NCI-H460 (cell line): ENCODE results near the gene HSD17B4. TPM values are rescaled to one million over a fixed set of nuclear protein-coding genes. Genes with fewer than 3 reads are reported as not detected.
"Not testable (repeated sequence)": the region's sequence is repeated elsewhere in the genome, so short reads cannot be mapped to it uniquely, and the experiment has no call there.

Experiments
- DNase-seq: peaks from one replicate; pipeline ENCODE4 v3.0.0-alpha.2; 2016; ENCODE audit warnings: low read depth; ENCODE audit errors: extremely low read depth
- polyA plus RNA-seq: library from polyadenylated mRNA; depleted of rRNA; stranded (reverse); fragments of >200 nt; gene quantifications from 2 replicates; pipeline ENCODE4 v1.2.3, GENCODE V29; 2014; cell fraction: nucleus; rRNA removed
- total RNA-seq: library from RNA; depleted of rRNA; stranded (reverse); fragments of >200 nt; shearing (Covaris generic); gene quantifications from 2 replicates; pipeline ENCODE4 v1.2.3, GENCODE V29; 2014; rRNA removed

The HSD17B4 gene, protein sequence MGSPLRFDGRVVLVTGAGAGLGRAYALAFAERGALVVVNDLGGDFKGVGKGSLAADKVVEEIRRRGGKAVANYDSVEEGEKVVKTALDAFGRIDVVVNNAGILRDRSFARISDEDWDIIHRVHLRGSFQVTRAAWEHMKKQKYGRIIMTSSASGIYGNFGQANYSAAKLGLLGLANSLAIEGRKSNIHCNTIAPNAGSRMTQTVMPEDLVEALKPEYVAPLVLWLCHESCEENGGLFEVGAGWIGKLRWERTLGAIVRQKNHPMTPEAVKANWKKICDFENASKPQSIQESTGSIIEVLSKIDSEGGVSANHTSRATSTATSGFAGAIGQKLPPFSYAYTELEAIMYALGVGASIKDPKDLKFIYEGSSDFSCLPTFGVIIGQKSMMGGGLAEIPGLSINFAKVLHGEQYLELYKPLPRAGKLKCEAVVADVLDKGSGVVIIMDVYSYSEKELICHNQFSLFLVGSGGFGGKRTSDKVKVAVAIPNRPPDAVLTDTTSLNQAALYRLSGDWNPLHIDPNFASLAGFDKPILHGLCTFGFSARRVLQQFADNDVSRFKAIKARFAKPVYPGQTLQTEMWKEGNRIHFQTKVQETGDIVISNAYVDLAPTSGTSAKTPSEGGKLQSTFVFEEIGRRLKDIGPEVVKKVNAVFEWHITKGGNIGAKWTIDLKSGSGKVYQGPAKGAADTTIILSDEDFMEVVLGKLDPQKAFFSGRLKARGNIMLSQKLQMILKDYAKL
- total RNA-seq, result 151 and 170 TPM in 2 replicates
- polyA plus RNA-seq, result 118 and 130 TPM in 2 replicates

DNA sequence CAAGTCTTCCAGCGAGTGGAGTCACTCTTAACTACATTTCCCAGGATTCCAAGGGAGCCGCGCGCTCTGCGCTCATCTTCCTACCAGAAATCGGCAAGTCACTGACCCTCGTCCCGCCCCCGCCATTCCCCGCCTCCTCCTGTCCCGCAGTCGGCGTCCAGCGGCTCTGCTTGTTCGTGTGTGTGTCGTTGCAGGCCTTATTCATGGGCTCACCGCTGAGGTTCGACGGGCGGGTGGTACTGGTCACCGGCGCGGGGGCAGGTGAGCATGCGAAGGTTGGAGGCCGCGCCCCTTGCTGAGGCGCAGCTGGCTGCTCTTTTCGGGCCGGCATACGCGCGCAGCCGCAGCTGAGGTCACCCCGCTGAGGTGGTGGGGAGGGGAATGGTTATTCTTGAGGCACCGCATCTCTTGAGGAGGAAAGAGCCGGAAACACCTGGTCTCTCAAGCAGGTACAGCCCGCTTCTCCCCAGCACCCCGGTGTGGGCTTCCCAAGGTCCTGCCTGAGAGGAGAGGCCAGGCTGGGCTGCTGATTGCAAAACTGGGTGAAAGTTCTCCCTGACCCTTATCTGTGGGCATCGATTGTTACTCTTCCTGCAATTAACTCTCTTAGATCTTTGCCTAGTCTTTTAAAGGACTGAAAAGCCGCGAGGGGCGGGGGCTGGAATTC is at the start of gene HSD17B4:
TSS of gene HSD17B4 (plus strand) at position 125 of the 667 bp plus-strand sequence. CDS start at position 204, 79 bp downstream.
- peak; percentile 87 for DNase-seq

DNA sequence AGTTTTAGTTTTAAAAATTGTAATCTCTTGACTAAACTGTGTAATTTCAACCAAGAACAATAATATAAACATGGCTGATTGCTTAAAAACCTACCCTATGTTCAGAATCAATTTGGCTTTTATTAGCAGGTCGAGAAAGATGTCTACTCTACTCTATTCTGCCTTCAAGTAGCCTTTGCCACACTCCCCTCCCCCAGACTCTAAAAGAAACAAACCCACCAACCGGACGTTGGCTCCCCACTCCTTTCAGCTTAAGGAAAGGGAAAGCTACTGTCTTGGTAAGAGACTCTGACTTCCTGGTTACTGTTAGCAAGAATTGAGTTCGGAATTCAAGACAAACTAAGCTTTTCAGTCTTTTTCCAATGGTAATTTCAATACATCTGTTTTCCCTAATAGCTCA is 49.7 kb upstream of the HSD17B4 start:
- DNase-seq, result no peak

DNA sequence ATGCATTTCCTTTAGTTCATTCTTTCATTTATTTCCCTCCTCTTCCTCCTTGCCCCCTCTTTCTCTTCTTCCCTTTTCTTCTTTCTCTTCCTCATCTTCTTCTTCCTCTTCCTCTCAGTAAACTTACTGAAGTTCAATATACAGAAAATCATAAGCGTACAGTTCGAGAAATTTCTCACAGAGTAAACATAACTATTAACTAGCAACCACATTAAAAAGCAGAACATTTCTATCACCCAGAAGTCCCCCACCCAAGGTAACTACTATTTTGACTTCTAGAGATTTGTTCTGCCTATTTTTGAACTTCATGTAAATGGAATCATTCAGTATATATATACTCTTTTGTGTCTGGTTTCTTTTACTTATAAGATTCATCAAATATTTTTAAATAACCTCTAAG is 48.3 kb upstream of the HSD17B4 start:
- no peak for DNase-seq

DNA sequence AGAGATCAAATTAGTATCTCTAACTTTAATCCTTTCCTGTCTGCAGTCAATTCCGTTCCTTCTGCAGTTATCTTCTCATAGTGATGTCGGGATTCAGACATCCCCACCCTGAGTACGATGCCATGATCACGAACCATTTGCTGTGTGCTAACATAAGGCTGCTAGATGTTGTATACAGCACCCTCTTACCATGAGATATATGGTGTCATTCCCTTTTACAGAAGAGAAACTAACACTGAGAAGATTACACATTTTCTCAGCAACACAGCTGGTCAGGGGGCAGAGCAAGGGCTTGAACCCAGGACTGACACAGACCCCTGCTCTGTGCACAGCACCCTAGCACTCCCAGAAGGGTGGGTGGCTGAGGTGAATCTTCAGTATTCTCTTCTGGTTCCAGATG is 46.9 kb upstream of the HSD17B4 start:
- no peak for DNase-seq

DNA sequence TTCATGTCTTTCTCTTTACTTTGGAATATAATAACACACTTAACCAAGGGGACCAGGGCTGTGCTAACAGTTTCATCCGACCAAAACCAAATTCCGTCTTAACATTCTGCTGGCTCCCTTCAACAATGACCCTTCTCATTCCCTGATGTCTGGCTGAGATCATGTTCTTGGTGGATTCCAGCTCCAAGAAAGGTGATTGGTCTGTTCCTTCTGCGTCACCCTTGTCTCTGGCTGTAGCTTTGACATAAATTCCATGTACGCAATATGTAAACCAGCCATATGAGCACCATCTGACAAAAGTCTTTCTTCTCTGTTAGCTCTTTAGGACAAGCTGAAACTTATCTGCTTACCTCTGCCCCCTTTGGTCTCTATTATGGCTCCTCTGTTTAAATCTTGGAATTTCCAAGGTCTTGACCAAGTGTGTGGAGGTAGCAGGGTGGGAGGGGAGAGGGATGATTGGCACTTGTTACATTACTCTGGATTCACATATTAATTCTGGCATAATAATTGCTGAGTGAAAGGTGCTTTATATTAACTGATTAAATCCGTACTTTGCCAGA is 45.7 kb upstream of the HSD17B4 start:
- DNase-seq, result no peak

DNA sequence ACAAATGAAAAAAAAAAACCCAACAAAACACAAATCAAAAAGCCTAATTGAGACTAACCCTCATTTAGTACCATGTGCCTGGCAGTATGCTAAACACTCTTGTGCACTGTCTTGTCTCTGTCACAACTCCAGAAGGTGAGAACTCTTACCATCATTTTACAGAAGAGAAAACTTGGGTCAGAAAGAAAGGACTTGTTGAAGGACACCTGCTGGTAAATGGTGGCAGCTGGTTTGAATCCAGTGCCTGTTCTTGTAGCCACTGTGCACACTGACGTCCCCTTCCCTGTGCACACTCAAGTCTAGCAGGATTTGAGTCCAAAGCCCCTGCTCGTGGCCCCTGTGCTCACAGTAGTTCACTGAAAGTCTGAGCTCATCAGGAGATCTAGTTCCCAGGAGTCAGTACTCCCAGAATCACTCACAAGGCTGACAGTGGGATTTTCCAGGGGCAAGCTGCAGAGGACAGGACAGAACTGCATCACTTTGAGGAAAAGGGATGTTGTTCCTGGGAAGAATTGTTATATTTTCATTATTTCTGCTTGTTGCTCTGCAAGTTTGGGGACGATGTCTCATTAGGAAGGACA is 43.0 kb upstream of the HSD17B4 start:
- DNase-seq, result no peak

DNA sequence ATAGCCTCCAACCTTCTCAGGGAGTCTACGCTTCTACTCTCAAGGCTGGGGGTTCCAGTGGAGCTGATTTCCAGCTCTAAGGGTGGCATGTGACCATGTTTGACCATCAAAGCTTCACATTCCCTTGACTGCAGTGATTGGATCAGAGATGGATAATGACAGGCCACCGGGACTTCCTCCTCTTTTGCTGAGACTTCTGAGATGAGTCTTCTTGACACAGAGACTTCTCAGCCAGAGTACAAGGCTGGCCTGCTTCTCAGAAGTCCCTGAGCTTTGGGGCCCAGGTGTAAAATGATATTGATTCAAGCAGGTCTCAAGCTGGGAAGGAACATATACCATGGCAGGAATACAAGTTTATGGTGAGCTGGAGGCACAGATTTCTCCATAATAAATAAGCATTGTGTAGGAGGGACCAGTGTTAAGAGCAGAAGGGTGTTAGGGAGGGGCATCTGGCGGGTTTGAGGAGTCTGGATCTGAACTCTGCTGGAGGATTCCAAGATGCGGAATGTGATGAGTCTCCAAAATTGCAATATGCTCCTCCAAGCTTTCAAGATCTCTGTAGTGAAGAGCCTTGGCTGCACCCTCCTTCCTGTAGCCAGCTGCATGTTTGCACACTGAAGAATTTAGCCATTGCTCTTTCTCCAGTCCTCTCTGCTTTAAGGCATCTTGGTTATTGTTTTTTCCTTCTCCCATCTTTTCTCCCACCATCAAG is 41.7 kb upstream of the HSD17B4 start:
- DNase-seq, result no peak

DNA sequence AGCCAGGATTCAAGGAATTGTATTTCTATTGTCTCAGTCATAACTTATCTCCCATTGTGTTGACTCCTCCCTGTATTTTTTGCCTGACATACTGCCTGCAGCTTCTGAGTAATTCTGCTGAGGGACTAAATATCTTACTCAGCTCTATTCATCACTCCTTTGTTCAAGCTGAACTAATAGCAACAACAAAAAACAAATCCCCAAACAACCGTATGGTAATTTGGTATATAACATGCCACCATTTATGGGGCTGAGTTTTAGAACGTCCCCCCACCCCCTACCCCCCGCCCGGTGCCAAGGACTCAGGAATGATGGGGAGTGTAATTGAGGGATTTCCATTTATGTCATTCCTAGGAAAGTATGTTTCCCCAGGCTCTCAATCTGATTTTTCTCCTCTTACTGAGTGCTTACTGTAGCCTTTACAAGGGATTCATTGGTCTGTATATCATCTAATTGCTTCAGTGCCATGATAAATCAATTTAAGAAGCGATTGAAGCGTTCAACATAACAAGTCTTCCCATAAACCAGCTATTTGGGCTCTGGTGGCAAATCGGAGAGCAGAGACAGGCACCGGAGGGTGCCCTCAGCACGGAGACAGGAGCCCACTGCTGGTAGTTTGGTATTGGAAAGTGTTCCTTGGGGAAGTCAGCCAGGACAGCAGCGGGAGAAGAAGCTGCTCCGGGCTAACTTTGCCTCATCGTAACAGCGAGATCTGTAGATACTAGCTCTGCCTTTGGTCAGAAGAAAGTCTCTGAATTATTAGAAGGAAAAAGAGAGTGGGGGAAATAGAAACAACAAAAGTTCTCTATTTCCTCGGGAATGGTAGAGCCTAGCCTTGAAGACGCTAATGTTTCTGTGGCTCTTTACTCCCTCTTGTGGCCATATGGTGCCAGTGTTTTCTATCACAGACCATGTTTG is 40.7 kb upstream of the HSD17B4 start:
- DNase-seq, result peak; percentile 80

DNA sequence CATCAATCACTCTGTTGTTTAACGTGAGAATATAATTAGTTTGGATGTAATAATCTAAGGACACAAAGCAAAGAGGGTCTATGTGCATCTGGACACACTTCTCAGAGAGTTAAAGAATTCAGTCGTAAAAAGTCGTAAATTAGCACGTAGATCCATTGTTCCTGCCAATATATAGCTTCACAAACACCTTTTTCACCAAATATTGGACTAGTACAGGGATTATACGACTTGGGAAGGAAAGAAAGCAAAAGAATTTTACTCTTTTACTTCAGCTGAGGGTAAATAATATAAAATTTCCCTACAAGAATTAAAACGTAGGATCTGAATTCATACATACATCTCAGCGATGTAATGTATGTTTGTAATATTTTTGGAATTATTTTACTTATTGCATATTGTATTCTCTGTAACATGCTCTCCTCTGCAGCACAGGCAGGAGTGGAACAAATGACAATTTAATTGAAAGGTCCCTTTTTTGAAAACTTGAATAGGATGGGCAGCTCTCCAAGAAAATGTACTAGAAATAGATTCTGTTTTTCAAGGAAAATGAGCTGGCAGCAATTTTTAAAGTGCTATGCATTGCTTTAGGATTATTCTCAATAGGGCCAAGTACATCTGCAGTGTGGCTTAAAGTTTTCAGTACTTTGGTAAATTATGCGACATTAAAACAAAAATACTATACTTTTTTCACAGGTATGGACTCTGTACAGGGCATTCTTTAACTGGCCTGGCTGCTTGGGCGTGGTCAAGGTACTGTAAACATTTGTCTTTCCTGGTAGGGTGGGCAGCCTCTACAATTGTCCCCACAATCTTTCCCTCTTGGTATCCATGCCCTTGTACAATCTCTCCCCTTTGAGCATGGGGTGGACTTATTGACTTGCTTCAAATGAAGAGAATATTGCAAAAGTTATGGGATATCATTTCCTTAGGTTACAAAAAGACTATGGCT is 39.7 kb upstream of the HSD17B4 start:
- DNase-seq, result no peak

DNA sequence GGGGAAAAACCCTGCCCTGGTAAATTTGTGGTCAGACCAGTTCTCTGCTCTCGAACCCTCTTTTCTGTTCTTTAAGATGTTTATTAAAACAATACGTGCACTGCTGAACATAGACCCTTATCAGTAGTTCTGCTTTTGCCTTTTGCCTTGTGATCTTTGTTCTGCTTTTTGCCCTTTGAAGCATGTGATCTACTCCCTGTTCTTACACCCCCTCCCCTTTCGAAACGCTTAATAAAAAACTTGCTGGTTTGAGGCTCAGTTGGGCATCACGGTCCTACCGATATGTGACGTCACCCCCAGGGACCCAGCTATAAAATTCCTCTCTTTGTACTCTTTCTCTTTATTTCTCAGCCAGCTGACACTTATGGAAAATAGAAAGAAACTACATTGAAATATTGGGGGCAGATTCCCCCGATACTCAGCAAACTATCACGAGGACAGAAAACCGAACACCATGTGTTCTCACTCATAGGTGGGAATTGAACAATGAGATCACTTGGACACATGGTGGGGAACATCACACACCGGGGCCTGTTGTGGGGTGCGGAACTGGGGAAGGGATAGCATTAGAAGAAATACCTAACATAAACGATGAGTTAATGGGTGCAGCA is 38.1 kb upstream of the HSD17B4 start:
- DNase-seq, result not testable (repeated sequence)

DNA sequence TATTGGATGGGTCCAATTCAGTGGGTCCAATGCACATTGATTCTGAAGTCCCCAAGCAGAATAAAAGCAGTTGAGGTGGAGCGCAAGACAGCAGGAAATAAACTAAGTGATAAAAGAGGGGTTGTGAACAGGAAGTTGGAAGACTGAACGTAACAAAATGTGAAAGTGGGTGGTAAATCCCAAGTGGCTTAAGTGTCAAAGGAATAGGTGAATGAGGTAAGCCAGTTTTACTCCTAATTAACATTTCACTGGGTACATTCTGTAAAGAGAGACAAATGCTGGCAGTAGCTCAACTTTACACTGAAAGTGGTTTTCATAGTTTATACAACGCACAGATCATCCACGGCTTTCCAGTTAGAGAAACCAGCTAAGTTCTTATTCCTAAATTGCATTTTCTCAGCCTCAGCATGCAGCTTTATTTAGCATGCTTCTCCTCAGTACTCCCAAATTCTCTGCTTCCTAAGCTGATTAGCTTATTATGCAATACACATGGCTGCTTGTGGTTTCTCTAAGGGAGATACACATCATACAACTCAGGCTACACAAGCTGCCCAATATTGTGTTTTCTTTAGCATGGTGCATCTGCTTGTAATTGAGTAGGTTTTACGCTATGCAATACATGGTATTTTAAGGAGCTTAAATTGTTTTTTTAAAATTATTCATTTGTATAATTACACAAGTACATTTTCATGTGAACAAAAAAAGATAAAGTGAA is 34.2 kb upstream of the HSD17B4 start:
- no peak for DNase-seq

DNA sequence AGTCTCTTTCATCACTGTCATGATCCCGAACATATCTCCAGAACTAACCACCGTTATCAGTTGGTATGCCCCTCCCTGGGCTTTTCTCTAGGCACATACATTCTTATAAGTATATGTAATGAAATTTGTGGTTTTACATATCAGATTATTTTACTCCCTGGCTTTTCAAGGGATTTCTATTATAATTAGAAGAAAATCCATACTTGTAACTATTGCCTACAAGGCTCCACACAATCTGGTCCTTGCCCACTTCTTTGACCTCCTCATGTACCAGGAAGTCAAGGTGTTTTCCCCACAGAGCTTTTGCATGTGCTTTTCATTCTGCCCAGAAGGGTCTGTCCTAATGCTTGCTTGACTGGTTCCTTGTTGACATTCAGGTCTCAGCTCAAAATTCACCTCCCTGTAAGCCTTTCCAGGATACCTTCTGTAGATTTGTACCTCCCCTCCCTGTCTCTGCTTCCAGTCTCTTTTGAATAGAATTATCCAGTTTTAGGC is 33.6 kb upstream of the HSD17B4 start:
- no peak for DNase-seq

DNA sequence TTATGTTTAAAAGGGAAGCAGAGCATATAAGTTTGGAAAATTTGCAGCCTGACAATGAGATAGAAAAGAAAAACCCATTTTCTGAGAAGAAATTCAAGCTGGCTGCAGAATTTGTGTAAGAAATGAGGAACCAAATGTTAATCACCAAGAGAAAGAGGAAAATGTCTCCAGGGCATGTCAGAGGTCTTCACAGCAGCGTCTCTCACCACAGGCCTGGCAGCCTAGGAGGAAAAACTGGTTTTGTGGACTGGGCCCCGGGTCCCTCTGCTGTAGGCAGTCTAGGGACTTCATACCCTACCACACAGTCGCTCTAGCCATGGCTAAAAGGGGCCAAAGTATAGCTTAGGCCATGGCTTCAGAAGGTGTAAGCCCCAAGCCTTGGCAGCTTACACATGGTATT is 32.1 kb upstream of the HSD17B4 start:
- DNase-seq, result no peak

DNA sequence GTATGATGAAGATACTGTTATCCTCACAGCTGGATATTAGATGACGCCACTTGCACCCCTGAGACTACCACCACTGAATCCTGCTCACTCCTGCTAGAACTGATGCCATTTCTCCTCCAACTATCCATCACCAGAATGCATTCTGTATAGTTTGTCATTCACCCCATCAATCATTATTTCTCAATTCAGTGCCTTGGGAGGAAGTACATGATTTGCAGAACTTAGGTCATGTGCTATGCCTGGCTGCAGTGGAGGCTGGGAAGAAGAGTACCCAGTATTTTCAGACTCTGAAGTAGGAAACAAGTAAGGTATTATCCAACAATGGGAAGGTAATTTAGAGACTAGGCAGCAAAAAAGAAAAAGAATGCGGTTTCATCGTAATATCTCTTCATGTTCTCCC is 26.2 kb upstream of the HSD17B4 start:
- no peak for DNase-seq

DNA sequence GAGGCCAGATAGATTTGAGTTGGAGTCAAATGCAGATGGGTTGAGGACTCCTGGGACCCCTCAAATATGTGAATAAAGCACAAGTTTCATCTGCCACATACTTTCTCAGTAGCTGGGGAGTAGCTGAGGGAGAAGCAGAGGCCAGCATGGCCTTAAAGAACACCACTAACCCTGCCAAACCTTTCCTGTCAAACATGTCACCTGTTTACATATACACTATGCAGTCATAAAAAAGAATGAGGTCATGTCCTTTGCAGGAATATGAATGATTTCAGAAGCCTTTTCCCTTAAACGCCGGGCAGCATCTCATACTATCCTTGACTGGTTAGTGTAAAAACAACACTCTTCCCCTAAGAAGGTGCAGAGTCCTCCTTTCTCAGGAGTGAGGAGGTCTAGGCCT is 25.2 kb upstream of the HSD17B4 start:
- no peak for DNase-seq

DNA sequence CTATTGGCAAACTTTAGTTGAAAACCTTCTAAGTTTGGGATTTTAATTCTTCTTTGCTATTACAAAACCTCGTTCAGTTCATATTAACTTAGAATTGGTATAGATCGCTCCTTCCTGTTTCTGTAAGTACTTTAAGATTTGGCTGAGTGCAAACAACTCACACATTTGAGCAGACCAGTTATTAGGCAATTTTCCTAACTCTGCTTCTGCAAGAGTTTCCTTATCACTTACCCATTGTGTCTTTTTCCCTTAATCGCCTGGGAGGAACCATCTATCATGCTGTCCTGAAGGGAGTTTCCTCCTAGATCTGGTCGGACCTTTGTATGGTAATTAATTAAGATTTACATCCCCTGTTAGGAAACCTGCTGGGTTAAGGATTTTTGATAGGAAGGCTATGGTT is 24.7 kb upstream of the HSD17B4 start:
- not testable (repeated sequence) for DNase-seq

DNA sequence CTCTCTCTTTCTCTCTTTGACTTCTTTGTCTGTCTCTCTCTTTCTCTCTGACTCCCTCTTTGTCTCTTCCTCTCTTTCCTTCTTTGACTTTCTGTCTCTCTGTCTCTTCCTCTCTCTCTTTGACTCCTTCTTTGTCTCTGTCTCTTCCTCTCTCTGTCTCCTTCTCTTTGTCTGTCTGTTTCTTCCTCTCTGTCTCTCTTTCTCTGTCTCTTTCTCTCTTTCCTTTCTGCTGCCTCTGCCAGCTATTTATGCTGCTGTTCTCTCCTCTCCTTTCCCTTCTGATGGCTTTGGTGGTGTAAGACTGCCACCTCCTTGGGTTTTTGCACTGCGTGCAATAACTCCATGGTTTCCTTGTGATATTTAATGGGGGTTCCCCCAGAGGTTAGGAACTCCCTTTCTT is 24.1 kb upstream of the HSD17B4 start:
- DNase-seq, result not testable (repeated sequence)
